GM21515 (cell line): ENCODE measurements around the gene CCDC88C.
"Not testable (repeated sequence)": the region's sequence is repeated elsewhere in the genome, so short reads cannot be mapped to it uniquely, and the experiment has no call there.

Source experiments
- ATAC-seq: cut with Tn5 transposase; IDR thresholded peaks from one replicate; pipeline ENCODE4 v1.9.1; 2021; ENCODE audit not compliant: unreplicated experiment

CCDC88C gene

DNA sequence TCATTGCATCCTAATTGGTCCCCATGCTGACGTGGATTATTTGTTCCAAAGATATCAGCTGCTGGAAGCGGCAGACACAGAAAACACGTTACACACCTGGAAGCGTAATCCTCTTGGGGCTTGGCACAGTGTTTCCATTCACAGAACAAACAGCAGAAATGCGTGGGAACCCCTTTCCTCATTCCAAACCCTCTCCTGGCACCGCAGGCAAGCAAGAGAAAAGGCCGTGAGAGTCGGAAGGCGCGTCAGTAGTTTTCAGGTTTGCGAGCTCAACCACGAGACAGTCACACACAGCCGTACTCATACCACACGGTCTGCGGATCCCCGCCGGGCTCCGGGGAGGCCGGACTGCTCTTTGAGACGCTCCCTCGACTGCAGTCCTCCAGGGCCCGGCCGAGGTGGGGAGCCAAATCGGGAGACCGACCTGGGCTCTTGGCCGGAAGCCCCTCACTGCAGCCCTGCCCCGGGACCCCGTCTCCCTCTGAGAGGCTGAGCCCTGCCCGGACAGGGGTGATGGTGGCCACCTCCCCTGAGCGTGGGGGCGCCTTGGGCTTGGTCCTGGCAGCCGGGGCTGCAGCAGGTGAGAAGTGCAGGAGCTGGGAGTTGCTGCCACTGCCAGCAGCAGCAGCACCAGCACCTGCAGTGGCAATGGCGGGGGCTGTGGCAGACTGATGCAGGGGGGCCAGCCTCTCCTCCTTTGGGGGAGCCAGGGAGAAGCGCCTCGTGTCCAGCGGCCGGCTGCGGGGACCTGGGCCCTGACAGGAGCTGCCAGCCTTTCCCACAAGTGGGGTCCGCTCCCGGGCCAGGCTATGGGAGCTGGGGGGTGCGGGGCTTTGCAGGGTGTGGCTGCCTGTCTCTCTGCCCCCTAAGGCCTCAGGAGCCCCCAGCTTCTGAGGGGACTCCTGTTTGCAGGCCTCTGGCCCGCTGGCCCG, 145.0 kb downstream of the CCDC88C start:
- ATAC-seq: no peak

DNA sequence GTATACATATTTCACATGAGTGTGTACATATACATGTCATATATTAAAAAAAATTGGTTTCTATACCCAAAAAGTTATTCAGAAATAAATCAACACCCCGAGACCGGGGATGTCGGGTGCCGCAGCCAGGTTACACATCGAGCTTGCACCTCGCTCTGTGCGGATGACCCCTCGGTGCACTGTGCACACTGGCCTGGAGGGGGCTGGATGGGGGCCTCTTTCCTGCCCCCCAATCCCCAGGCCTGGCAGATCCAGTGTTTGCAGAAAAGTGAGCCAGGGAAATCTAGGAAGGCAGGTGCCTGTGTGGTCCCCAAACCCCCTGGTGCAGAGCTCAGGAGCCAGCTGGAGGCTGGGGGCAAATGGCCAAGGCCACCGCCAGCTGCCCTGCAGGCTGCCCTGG, 146.0 kb downstream of the CCDC88C start:
- ATAC-seq: no peak

DNA sequence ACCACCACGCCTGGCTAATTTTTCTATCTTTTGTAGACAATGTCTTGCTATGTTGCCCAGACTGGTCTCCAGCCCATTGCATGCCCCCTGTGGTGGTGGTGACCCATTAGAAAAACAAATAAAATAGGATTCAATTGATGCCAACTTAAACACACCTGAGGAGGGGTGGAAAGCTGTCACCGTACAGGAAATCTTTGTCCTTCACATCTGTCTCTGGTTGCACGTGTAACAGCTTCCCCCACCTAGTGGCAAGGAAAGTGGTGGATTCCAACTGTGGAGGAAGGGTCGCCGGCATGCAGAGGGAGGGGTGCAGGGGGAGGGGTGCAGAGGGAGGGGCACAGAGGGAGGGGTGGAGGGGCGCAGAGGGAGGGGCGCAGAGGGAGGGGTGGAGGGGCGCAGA, 147.0 kb downstream of the CCDC88C start:
- no peak for ATAC-seq

DNA sequence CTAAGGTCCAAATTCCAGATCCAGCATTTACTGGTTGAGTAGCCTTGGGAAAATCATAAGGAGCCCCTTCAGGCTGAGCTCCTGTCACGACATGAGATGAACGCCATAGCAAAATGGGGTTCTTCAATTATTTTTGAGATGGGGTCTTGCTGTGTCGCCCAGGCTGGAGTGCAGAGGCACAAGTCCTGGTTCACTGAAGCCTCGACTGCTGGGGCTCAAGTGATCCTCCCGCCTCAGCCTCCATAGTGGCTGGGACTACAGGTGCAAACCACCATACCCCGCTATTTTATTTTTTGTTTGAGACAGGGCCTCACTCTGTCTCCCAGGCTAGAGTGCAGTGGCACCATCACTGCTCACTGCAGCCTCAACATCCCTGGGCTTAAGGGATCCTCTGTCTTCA, 147.4 kb downstream of the CCDC88C start:
- ATAC-seq: no peak

DNA sequence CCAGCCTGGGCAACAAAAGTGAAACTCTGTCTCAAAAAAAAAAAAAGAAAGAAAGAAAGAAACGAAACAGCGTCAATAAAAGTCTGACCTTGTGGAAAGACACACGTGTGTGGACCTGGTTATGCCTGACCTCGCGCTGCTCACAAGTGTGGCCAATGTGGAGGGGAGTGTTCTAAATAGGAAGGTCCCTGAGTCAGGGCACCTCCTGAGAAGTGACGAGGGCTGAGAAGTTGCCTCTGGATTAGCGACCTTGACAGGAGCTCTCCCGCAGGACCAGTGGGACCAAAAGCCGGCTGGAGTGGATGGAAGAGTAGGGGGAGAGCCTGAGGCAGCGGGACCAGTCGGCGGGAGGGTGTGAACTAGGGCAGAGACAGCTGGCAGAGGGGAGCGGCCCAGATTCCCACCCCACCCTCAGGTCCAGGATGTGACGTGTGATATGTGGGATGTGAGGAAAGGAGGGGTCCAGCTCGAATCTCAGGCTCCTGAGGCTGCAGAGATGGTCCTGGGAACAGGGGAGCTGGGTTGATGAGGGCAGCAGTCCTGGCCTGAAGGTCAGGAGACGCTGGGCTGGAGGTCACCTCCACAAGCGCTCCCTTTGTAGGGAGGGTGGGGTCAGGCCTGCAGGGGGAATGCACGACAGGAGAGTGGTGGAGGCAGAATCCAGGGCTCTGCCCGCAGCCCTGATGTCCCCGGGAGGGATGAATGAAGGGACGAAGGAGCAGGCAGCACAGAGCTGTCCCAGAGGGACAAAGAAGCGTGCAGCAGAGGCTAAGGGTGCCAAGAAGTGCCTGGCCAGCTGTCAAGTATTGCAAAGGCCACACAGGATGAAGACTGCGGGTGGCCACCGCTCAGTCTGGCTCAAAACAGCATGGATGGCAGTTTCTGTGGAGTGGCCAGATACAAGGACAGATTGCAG, 148.3 kb downstream of the CCDC88C start:
- ATAC-seq: no peak

DNA sequence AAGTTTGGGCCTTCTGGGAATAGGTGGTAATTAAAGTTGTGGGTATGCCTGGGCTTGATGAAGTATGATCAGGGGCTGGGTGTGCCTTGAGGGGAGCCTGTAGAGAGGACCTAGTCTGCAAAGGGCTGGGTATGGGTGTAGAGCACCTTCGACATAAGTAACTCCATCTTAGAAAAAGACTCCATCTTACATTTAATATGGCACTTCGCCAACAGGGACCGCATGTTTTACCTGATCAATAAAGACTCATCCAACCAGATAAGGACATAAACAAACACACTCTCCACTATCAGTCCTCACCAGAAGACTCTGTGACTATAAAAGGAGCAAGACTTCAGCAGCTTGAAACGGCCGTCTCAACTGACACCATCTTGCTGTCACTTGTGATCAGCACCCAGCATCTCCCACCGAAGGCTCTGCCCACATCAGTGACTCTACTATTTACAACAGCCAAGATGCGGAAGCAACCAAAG, 149.6 kb downstream of the CCDC88C start:
- no peak for ATAC-seq

DNA sequence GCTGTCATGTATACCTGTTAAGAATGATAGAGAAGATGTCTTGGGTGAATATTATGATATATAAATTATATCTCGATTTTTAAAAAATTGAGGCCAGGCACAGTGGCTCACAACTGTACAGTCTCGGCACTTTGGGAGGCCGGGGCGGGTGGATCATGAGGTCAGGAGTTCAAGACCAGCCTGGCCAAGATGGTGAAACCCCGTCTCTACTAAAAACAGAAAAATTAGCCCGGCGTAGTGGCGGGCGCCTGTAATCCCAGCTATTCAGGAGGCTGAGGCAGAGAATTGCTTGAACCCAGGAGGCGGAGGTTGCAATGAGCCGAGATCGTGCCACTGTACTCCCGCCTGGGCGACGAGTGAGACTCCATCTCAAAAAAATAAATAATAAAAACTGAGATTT, 151.3 kb downstream of the CCDC88C start:
- not testable (repeated sequence) for ATAC-seq

DNA sequence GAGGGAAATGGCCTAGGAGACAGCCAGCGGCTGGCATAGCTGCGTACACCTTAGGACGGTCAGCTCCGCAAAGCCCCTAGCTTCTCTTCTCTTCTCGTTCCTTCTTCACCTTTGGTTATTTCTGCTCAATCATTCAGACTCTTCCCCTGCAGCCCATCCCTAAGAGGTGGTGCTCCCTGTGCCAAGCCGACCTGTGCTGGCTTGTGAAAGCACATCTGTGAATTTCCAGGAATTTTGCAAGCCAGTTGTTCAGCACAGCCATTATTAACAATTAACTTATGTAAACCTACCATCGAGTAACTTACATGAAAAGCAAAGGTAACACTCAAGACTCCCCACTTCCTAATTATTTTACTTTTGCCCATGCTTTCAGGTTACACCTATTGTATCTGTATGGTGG, 152.2 kb downstream of the CCDC88C start:
- no peak for ATAC-seq

DNA sequence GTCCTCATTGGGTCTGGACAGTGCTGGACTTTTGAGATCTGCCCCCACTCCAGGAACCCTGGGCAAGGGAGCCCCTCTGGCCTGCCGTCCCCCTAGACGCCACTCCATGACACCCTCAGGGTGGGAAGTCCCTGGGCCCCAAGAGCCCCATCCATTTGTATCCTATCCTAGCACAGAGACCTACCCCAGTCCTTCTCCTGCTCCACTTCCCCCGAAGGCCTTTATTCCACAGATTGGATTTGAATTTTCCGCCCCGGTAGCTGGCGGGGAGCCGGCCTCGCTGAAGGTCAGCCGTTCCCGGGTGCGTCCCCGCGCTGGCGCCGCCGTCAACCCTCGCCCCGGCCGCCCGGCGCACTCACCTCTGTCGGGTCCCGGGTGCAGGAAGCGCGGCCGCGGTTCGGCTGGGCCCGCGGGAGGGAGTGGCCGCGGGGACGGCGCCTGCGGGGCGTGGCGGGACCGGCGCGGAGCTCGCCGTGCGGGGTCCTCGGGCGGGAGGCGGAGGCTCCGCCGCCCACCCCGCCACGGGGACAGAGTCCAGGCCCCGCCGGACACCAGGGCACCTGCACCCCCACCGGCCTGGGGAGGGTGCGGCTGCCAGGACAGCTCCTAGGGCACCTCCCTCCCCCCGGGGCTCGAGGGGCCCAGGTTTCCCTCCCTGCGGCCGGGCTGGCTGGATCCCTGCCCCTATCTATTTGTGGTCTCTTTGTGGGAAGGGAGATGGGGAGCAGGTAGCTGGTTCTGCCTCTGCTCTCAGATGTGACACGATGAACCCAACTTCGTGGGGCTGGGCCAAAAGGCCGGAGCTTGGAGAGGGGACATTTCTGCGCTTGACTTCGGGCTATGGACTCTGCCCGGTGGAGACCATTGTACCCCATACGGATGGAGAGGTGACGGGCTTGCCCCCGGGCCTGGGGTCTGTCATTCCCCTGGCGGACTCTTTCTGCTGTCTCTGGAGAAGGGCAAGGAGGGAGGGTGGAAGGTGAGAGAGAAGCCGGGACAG, 153.2 kb downstream of the CCDC88C start:
- ATAC-seq: no peak

DNA sequence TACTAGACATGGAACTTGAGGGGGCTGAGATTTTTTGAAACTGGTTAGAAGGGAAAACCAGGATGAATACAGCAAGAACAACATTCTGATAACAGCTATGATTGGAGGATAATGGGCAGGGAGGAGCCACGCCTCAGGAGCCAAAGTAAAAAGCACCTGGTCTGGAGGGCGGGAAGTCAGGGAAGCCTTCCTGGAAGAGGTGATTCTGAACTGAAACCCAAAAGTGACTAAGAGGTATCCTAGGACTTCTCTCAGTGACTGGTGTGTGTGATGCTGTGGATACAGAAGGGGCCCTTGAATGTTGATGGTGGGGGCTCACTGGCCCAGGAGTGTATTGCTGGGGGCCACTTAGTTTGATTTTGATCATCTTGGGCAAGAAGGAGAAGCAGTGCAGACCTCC, 154.3 kb downstream of the CCDC88C start:
- ATAC-seq: no peak

DNA sequence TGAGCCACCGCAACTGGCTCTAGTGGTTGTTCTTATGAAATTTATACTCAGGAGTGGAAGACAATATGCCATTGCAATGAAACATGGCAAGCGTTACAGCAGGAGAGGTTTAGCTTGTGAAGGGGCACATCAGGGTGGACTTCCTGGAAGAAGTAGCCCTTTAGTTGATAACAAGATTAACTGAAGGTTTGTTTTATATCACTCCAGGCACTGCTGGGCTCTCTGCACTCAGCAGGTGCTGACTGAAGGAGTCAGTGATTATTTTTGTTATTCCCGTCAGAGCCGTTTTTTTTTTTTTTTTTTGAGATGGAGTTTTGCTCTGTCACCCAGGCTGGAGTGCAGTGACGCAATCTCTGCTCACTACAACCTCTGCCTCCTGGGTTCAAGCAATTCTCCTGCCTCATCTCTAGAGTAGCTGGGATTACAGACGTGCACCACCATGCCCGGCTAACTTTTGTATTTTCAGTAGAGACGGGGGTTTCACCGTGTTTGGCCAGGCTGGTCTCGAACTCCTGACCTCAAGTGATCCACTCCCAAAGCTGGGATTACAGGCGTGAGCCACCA, 155.6 kb downstream of the CCDC88C start:
- ATAC-seq: no peak

DNA sequence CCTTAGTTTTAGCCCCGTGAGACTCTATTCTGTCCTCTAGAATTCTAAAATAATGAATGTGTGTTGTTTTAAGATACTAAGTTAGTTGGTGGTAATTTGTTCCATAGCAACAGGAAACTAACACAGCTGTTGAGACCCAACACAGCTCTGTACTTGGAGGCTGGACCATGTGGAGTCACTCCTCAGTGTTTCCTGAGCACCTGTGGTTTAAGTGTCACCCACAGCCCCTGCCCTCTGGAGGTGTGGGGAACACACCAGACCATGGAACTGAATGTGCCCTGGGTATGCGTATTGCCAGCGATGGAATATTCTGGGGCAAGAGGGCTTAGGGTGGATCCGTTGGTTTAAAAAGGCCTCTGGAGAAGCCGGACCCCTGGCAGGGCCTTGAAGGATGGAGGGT, 156.5 kb downstream of the CCDC88C start:
- no peak for ATAC-seq

DNA sequence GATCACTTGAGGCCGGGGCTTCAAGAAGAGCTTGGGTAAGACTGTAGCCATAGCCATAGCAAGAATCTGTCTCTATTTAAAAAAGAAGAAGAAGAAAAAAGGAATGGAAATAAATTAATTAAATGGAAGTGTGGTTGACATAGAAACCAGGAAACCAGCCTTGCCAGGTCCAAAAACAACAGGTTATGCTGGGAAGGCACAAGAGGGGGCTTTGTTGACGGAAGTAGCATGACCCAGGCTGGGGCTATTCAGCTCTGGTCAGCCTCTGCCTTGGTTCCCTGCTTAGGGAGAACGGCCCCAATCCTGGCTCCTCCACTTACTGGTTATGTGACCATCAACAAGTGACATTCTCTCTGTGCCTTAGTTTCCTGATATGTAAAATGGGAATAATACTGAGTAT, 158.7 kb downstream of the CCDC88C start:
- no peak for ATAC-seq

DNA sequence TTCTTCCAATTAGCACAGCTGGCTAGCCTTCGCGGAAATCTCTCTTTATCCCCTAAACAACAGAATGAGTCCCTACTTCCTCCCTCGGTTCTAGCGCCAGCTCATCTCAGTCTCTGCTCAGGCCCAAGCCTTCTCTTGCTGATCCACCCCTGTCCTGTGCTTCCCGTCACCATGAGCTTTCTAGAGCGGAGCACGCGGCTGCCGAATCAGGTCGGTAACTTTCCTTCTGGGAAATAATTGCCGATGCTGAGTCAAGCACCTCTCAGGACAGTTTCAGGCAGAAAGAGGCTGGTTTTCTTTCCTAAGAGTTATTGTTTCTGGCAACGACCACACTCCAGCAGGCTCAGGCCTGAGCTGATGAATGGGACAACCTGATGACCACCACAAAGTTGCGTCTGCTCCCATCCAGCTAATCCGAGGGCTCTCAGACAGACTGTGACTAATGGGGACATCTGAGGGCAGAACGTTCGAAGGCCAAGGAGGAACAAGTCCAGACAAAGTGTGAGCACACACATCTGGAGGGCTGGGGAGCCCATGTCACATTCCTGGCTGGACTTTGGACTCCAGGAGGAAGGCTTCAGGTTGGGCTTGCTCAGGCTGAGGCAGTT, 159.5 kb downstream of the CCDC88C start:
- no peak for ATAC-seq

DNA sequence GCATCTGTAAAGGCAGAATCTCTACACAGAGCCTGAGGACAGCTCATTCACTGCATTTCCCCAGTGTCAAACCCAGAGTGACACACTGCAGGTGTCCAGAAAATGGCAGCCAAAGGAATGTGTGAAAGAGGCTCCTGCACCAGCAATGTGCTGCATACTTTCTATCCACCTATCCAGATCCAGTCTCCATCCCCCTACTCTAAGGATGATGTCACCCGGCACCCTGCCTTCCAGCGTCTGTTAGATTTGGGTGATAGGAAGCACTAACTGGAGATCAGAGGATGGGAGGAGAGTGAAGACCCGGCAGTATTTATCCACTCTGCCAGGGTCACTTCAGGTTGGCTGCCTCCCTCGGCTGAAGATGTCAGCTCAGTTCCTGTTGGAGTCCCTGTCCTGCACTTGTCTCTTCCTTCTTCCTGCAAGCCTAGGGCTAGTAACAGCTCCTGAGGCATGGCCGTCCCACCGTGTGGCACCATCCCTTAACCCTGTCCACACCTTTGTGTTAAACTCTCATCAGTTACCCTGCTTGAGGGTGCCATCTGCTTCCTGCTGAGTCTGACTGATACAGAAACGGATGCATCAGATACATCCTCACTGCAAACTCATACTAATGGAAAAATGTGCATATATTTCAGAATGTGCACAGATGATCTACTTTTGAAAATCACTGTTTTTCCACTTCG, 160.2 kb downstream of the CCDC88C start:
- no peak for ATAC-seq

DNA sequence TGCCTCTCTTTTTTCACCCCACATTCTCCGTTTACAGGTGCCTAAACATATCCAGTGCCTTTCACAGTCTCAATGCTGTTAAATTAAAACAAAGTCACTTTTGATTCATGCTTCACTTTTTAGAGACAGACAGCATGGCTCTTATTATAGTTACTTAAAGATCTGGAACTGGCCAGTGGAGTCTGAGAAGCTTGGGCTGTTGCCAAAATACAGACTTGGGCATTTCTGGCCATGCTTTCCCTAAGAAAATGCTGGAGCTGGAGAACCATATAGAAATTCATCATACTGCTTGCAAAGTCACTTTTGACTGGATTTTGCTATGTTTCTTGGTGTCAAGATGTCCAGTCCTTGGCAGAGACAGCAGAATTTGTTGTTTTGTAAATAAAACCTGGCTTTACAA, 161.0 kb downstream of the CCDC88C start:
- ATAC-seq: no peak

DNA sequence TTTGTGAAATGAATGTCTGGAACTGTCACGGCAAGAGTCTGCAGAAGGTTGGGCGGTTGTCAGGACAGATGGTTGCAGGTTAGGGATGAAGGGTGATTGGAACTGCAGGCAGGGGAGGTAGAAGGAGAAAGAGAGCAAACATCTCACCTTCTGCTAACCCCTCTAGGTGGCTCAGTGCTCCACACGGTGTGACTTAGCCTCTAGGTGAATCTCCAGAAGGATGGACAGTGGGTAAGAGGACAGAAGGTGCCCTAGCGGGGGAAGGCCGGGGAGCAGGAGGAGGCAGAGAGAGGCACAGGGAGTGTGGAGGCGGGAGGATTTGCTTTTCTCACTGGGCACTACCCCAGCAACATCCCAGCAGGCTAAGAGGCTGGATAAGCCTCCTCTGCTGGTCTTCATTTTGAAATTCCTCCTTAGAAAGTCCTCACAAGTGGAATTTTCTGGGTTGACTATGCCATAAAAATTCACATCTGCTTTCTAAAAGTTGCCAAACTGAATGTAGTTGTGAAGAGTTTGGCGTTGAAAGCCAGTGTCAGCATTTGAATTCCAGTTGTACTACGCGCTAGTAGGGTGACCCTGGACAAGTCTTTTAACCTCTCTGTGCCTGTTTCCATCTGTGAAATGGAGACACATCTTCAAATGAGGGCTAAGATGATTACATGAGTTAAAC, 162.5 kb downstream of the CCDC88C start:
- no peak for ATAC-seq

DNA sequence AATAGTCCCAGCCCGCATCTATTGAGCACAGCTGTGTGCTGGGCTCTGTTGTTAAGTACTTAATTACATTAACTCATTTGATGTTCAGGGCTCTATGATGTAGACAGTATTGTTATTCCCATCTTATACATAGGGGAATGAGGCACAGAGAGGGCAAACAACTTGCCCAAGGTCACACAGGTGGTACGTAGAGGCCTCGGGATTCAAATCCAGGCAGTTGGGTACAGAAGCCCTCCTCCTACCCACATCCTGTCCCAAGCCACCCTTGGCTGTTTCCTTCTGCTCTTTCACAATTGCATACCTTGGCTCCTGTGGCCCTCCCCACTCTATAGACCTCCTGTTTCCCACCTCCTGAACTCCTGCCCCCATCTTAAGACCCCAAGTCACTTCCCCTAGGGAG, 163.2 kb downstream of the CCDC88C start:
- no peak for ATAC-seq
